SU-DHL-6 (cell line): ENCODE data around the gene CYB5R3.

Source experiments
- EZH2phosphoT487 ChIP-seq: fragments of 200-600 bp; sonication (generic), shearing (Covaris generic); conservative IDR thresholded peaks from 2 replicates; pipeline ENCODE4 v1.6.1; 2018; ENCODE audit warnings: mild to moderate bottlenecking, antibody characterized with exemption, low read length, moderate library complexity, mixed read lengths
- TF ChIP-seq, protein P1 (sequence below): fragments of 200-600 bp; sonication (generic); IDR thresholded peaks from one replicate; pipeline ENCODE4 v1.5.1; 2017; ENCODE audit warnings: antibody characterized with exemption, mild to moderate bottlenecking, low read length, moderate library complexity; ENCODE audit not compliant: insufficient read depth, poor library complexity, severe bottlenecking

DNA sequence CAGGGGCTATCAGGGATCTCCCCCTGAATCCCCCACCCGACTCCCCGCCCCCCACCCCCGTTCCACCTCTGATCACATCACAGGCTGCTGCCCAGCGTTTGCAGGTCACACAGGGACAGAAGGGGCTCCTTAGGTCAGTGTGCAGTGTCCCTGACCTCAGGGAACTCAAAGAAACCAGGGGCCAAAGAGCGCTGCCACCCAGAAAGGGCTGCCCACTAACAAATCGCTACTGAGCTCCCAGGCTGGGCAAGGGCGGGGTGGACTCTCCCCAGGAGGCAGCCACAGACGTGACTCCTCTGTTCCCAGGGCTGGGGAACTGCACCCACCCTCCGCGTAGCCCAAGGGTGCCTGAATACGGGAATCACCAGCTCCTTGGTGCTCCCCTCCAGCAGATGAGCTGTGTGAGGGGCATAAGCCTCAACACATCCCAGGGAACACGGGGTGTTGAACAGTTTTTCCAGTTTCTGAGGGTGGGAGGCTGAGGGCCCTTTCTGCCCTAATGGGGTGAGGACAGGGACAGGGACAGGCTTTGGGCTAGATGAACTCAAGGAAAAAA lies 24.6 kb downstream of the CYB5R3 start:
- TF ChIP-seq, protein P1, sequence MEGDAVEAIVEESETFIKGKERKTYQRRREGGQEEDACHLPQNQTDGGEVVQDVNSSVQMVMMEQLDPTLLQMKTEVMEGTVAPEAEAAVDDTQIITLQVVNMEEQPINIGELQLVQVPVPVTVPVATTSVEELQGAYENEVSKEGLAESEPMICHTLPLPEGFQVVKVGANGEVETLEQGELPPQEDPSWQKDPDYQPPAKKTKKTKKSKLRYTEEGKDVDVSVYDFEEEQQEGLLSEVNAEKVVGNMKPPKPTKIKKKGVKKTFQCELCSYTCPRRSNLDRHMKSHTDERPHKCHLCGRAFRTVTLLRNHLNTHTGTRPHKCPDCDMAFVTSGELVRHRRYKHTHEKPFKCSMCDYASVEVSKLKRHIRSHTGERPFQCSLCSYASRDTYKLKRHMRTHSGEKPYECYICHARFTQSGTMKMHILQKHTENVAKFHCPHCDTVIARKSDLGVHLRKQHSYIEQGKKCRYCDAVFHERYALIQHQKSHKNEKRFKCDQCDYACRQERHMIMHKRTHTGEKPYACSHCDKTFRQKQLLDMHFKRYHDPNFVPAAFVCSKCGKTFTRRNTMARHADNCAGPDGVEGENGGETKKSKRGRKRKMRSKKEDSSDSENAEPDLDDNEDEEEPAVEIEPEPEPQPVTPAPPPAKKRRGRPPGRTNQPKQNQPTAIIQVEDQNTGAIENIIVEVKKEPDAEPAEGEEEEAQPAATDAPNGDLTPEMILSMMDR, result no peak
- no peak for TF ChIP-seq EZH2phosphoT487
